HG02884 (cell line): Measurements from ENCODE around the gene MAGEA3.
"Not testable (repeated sequence)": the region's sequence is repeated elsewhere in the genome, so short reads cannot be mapped to it uniquely, and the experiment has no call there.

ENCODE experiments used
- ATAC-seq: cut with Tn5 transposase; IDR thresholded peaks from one replicate; pipeline ENCODE4 v1.9.1; 2021; ENCODE audit warnings: mild to moderate bottlenecking, moderate library complexity; ENCODE audit not compliant: unreplicated experiment

Gene MAGEA3, protein sequence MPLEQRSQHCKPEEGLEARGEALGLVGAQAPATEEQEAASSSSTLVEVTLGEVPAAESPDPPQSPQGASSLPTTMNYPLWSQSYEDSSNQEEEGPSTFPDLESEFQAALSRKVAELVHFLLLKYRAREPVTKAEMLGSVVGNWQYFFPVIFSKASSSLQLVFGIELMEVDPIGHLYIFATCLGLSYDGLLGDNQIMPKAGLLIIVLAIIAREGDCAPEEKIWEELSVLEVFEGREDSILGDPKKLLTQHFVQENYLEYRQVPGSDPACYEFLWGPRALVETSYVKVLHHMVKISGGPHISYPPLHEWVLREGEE

DNA sequence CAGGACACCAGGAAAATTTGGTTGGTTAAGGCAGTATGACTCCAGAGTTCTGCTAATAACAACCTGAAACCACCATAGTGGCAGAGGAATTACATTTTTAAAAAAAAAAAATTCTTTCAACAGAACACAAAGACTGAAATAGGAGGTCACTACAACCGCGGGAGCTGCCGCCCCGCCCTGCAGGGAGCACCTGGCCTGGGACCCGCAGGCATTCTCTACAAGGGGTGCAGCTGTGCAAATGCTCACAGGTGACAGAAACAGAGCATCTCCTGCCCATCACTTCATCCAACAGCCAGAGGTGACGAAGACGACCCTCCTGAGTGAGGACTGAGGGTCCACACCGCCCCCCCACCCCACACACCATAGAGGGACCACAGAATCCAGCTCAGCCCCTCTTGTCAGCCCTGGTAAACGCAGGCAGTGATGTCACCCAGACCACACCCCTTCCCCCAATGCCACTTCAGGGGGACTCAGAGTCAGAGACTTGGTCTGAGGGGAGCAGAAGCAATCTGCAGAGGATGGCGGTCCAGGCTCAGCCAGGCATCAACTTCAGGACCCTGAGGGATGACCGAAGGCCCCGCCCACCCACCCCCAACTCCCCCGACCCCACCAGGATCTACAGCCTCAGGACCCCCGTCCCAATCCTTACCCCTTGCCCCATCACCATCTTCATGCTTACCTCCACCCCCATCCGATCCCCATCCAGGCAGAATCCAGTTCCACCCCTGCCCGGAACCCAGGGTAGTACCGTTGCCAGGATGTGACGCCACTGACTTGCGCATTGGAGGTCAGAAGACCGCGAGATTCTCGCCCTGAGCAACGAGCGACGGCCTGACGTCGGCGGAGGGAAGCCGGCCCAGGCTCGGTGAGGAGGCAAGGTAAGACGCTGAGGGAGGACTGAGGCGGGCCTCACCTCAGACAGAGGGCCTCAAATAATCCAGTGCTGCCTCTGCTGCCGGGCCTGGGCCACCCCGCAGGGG is at the start of gene MAGEA3:
Gene MAGEA3 (plus strand): TSS at position 843 of the 980 bp plus-strand sequence. CDS start 2,039 bp downstream, outside the sequence.
- not testable (repeated sequence) for ATAC-seq

DNA sequence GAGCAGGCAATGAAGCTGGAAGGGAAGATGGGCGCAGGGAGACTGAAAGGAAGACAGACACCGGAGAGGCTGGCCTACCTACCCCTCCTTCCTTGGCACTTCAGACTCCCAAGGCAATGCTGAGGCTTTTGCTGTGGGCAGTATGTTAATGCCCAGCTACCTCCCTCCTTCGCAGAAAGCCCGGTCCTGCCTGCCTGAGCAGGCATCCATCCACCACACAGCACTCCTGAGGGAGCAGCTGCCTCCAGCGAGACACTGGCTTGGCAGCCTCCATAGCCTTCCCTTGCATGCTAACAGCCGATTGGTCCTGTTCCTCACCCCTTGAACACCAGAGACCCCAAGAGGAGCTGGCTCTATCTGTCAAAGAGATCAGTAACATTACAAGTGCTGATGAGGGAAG is 46.5 kb upstream of the MAGEA3 start:
- no peak for ATAC-seq

DNA sequence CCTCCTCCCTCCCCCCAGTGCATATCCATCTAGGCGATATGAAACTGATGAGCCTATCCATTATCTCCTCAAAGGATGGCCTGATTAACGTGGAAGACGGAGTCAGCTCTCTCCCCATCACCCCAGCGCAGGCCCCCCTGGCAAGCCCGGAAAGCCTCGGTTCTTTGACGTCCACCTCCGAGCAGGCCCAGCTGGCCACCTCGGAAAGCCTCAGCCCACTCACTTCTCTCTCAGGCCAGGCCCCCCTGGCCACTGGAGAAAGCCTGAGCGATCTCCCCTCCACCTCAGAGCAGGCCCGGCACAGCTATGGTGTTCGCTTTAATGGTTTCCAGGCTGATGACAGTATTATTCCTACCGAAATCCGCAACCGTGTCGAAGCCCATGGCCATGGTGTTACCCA is 46.1 kb upstream of the MAGEA3 start:
- ATAC-seq, result no peak

DNA sequence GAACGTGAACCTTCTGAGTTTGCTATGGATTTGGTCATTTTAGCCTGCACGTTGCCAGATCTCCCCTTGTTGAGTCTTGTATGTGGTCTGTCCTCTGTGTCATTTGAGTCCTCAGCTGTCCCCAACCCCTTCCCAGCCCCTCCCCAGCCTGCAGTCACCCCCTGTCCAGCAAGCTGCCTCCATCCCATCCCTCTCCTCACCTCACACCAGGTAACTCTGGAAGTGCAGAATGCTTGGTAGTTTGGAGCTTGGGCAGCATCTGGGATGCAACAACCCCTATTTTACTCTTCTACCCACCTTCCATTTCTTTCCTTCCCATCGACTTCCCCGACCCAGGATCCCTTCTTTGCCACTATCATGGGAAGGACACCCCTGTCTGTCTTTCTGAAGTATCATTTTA is 42.5 kb upstream of the MAGEA3 start:
- no peak for ATAC-seq

DNA sequence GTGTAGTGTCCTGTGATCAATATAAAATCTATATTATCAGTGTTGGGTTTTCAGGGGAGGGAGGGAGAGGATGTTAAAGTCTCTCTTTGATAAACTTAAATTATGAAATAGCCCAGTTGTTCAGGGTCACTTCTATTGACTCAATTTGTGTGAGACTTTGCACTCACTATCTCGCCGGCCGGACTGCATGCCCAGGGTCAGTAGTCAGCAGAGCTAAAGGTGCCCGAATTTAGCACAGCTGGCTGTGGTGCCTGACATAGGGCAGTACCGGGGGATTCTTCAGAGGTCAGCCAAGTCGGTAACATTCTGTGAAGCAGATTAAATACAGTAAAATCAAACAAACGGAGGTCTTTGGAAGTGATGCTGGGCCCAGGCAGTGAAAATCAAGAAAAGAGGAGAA is 41.7 kb upstream of the MAGEA3 start:
- ATAC-seq, result no peak

DNA sequence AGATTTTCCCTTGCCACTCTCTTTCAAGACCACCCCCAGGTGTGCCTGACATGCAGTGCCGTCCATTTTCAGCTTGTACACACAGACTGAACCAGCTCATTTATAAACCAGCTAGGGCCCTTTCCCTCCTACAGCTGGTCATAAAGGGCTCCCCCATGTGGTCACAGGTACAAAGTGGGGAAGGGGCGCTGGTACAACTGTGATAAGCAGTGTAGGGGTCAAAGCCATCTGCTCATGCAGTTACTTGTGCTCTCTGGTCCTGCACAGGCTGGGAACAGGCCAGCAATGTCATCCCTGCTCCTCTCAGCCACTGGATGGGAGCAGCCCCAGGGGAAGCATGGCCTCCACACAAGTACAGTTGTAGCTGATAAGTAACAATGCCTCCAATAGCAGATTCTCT is 40.3 kb upstream of the MAGEA3 start:
- no peak for ATAC-seq

DNA sequence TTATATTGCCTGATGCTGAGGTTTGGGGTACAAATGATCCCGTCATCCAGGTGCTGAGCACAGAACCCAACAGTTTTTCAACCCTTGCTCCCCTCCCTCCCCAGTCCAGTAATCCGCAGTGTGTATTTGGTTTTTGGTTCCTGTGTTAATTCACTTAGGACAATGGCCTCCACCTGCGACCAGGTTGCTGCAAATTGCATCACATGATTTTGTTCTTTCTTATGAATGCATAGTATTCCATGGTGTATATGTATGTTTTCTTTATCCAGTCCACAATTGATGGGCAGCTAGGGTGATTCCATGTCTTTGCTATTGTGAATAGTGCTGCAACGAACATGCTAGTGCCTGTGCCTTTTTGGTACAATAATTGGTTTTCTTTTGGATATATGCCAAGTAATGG is 35.5 kb upstream of the MAGEA3 start:
- no peak for ATAC-seq

DNA sequence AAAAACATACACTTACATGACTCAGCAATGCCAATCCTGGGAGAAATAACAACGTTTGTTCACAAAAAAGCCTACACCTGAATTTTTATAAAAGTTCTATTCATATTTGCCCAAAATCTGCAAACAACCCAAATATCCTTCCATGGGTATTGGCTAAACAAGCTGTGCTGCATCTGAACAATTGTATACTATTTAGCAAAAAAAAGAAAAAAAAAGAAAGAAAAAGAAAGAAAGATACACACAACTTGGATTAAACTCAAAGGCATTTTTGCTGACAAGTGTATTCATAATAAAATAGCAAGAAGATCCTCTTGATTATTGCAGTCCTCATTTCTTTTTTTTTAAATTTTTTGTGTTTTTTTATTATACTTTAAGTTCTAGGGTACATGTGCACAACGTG is 24.5 kb upstream of the MAGEA3 start:
- ATAC-seq, result no peak

DNA sequence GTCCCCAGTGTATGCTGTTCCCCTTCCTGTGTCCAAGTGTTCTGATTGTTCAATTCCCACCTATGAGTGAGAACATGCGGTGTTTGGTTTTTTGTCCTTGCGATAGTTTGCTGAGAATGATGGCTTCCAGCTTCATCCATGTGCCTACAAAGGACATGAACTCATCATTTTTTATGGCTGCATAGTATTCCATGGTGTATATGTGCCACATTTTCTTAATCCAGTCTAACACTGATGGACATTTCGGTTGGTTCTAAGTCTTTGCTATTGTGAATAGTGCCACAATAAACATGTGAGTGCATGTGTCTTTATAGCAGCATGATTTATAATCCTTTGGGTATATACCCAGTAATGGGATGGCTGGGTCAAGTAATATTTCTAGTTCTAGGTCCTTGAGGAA is 23.9 kb upstream of the MAGEA3 start:
- ATAC-seq, result not testable (repeated sequence)

DNA sequence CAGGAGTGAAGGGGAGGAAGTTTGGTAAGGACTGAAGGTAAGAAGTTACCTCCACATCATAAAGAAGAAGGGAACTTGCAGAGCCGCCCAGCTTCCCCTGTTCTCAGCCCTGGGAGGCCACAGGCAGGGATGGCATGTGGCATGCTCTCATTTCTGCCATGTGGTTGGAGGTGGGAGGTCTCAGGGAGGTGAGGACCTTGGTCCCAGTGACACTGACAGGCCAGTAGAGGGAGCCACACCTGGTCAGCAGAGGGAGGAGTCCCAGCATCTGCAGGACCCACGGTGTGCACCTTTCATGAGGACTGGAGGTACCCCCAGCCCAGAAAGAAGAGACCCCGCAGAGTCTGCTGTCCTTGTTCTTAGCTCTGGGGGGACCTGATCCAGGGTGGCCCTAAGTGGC is 17.6 kb upstream of the MAGEA3 start:
- not testable (repeated sequence) for ATAC-seq

DNA sequence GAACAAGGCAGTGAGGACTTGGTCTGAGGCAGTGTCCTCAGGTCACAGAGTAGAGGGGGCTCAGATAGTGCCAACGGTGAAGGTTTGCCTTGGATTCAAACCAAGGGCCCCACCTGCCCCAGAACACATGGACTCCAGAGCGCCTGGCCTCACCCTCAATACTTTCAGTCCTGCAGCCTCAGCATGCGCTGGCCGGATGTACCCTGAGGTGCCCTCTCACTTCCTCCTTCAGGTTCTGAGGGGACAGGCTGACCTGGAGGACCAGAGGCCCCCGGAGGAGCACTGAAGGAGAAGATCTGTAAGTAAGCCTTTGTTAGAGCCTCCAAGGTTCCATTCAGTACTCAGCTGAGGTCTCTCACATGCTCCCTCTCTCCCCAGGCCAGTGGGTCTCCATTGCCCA is 1.8 kb downstream of the MAGEA3 start:
- ATAC-seq, result not testable (repeated sequence)

DNA sequence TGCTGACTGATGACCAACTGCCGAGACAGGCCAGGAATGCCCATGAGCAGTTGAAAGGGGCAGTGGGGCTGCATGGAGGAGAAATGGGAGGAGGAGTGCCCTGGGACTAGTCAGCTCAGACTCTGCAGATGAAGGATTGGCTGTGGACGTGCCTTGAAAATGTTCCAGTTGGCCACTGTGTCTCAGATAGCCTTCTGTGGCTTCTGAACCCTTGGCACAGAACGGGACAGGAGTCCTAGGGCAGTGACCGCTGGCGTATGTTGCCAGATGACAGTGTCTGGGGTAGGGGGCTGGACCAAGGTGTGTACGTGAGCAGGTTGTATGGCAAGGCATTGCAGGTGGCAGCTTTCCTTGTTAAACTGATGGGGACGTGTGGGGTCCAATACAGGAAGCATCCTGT is 7.9 kb downstream of the MAGEA3 start:
- ATAC-seq, result not testable (repeated sequence)

DNA sequence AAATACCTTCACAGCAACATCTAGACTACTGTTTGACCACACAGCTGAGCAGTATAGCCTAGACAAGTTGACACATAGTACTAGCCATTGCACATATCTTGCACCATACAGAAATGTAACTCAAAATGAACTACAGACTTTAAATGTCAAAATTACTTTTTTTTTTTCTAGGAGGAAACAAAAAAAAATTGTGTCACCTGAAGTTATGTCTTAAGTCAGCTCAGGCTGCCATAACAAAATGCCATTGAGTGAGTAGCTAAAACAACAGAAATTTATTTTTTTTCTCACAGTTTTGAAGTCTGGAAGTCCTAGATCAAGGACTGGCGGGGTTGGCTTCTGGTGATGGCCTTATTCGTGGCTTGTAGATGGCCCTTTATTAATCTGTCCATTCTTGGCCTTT is 10.6 kb downstream of the MAGEA3 start, which contains the start of gene CSAG2:
Gene CSAG2 (minus strand): TSS at position 101 of the 400 bp plus-strand sequence. CDS start 161 bp downstream, outside the sequence.
- not testable (repeated sequence) for ATAC-seq

DNA sequence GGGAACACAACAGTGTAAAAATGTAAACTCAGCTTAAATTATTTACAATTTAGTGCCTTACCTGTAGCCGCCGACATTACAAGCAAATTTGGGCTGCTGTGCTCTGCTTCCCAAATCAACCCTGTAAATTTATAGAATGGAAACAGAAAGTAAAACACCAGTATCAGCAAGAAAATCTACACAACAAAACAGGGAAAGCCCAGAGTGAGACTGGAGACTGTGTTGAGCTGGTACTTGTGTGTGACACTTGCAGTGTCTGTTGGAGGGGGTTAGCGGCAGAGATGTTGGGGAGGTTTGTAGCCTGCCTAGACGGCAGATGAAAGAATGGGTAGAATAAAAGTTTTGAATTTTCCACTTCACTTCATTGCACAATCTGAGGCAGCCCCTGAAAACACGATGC is 14.6 kb downstream of the MAGEA3 start:
- ATAC-seq, result not testable (repeated sequence)

DNA sequence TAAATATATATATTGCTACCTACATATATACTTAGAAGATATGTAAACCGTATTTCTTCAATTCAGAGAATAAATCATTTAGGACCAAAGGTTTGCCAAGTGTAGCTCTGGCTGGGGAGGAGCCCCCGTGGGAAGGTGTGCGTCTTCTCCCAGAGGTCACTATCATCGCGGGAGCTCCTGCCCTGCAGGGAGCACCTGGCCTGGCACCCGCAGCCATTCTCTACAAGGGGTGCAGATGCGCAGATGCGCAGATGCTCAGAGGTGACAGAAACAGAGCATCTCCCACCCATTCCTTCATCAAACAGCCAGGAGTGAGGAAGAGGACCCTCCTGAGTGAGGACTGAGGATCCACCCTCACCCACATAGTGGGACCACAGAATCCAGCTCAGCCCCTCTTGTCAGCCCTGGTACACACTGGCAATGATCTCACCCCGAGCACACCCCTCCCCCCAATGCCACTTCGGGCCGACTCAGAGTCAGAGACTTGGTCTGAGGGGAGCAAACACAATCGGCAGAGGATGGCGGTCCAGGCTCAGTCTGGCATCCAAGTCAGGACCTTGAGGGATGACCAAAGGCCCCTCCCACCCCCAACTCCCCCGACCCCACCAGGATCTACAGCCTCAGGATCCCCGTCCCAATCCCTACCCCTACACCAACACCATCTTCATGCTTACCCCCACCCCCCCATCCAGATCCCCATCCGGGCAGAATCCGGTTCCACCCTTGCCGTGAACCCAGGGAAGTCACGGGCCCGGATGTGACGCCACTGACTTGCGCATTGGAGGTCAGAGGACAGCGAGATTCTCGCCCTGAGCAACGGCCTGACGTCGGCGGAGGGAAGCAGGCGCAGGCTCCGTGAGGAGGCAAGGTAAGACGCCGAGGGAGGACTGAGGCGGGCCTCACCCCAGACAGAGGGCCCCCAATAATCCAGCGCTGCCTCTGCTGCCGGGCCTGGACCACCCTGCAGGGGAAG is 15.5 kb downstream of the MAGEA3 start, which contains the start of gene MAGEA2B:
Gene MAGEA2B (plus strand): TSS at position 814 of the 973 bp plus-strand sequence. CDS start 2,479 bp downstream, outside the sequence.
- ATAC-seq, result not testable (repeated sequence)

DNA sequence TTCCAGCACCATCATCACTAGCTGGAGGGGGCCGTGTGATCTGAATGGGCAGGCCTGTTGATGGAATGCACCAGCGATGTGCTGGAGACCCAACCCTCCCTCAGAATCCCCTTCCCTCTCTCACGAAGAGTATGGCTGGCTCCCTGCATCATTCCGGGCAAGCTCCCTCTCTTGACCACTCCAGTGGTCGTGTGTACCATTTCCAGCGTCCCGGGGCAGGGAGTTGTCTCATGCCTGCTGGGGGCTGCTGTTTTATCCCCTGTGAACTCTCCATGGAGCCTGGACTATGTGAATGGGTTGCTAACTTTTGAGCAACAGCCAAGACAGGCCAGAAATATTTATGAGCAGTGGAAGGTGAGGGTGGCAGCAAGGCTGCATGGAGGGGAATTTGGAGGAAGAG is 26.8 kb downstream of the MAGEA3 start:
- ATAC-seq, result no peak

DNA sequence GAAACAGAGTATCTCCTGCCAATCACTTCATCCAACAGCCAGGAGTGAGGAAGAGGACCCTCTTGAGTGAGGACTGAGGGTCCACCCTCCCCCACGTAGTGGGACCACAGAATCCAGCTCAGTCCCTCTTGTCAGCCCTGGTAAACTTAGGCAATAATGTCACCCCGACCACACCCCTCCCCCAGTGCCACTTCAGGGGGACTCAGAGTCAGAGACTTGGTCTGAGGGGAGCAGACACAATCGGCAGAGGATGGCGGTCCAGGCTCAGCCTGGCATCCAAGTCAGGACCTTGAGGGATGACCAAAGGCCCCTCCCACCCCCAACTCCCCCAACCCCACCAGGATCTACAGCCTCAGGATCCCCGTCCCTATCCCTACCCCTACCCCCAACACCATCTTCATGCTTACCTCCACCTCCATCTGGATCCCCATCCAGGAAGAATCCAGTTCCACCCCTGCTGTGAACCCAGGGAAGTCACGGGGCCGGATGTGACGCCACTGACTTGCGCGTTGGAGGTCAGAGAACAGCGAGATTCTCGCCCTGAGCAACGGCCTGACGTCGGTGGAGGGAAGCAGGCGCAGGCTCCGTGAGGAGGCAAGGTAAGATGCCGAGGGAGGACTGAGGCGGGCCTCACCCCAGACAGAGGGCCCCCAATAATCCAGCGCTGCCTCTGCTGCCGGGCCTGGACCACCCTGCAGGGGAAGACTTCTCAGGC is 34.8 kb downstream of the MAGEA3 start, which contains the start of the genes CSAG1 and MAGEA12:
Gene CSAG1 (minus strand): TSS at position 461 of the 715 bp plus-strand sequence. CDS start 1,261 bp downstream, outside the sequence.
Gene MAGEA12 (plus strand): TSS at position 497 of the 715 bp plus-strand sequence. CDS start 2,405 bp downstream, outside the sequence.
- no peak for ATAC-seq

DNA sequence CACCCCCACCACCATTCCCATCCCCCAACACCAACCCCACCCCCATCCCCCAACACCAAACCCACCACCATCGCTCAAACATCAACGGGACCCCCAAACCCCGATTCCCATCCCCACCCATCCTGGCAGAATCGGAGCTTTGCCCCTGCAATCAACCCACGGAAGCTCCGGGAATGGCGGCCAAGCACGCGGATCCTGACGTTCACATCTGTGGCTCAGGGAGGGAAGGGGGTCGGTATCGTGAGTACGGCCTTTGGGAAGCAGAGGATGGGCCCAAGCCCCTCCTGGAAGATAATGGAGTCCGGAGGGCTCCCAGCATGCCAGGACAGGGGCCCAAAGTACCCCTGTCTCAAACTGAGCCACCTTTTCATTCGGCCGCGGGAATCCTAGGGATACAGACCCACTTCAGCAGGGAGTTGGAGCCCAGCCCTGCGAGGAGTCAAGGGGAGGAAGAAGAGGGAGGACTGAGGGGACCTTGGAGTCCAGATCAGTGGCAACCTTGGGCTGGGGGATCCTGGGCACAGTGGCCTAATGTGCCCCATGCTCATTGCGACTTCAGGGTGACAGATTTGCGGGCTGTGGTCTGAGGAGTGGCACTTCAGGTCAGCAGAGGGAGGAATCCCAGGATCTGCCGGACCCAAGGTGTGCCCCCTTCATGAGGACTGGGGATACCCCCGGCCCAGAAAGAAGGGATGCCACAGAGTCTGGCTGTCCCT is 35.7 kb downstream of the MAGEA3 start:
- not testable (repeated sequence) for ATAC-seq

DNA sequence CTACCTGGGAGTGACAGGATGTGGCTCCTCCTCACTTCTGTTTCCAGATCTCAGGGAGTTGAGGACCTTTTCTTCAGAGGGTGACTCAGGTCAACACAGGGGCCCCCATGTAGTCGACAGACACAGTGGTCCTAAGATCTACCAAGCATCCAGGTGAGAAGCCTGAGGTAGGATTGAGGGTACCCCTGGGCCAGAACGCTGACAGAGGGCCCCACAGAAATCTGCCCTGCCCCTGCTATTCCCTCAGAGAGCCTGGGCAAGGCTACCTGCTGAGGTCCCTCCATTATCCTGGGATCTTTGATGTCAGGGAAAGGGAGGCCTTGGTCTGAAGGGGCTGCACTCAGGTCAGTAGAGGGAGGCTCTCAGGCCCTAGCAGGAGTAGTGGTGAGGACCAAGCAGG is 36.5 kb downstream of the MAGEA3 start:
- ATAC-seq, result no peak
